Measurements from ENCODE around the gene B4GALT5.

DNA sequence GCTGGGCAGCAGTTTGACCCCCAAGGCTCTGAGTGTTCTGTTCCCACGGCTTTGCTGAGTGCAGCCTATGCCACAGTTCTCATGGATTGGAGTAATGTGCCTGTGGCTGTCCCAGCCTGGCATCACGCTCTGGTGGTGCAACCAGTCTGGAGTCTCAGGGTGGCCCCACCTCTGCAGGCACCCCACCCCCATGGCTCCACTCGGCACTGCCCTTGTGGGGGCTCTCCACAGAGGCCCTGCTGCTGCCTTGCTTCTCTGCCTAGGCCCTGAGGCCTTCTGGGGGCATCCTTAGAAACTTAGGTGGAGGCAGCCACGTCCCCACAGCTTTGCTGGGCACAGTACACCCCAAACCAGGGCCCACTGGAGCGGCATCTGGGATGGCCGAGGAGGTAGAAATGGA lies 25.4 kb upstream of the B4GALT5 start:
- TF ChIP-seq SIN3A (IDR thresholded peaks at IDR 0.05; ENCODE audit: borderline replicate concordance, insufficient read depth, low read length) = no peak
- TF ChIP-seq TAF1 (IDR thresholded peaks at IDR 0.05; ENCODE audit: borderline replicate concordance, insufficient read depth, low read length) = no peak

Measured in PFSK-1 (cell line).